ENCODE results near the gene ZNF138.

ZNF138 gene

GRCh38 chr7:64863969-64864368 is 69.7 kb downstream of the ZNF138 start:
- Mint-ChIP-seq H3K27ac (no peak overlapping the region), H3K27me3 (no peaks in the 10 kb centered on the region), H3K9me3 (peaks cover 5% of the 10 kb centered on the region), H3K4me3 (no peak overlapping the region), H3K4me1 (ENCODE audit: low read depth) (no peaks in the 10 kb centered on the region), H3K36me3 (ENCODE audit: low read depth) (no peaks in the 10 kb centered on the region)

- Mint-ChIP-seq H3K4me3 (no peak overlapping the region), H3K9me3 (peaks cover 5% of the 10 kb centered on the region), H3K27me3 (no peaks in the 10 kb centered on the region), H3K4me1 (ENCODE audit: low read depth) (no peaks in the 10 kb centered on the region), H3K27ac (no peak overlapping the region), H3K36me3 (ENCODE audit: low read depth) (no peaks in the 10 kb centered on the region)
Observed at GRCh38 chr7:64867863-64868440, 73.7 kb downstream of the ZNF138 start.

- Mint-ChIP-seq H3K27me3 (no peaks in the 10 kb centered on the region), H3K27ac (no peak overlapping the region), H3K4me3 (no peak overlapping the region), H3K36me3 (ENCODE audit: low read depth) (no peaks in the 10 kb centered on the region), H3K4me1 (ENCODE audit: low read depth) (no peaks in the 10 kb centered on the region), H3K9me3 (peaks cover 5% of the 10 kb centered on the region)
Observed at GRCh38 chr7:64868499-64868898, 74.3 kb downstream of the ZNF138 start.

GRCh38 chr7:64869121-64869725 is 75.0 kb downstream of the ZNF138 start:
- no peaks in the 10 kb centered on the region for H3K4me1 Mint-ChIP-seq (ENCODE audit: low read depth)
- H3K36me3 Mint-ChIP-seq (ENCODE audit: low read depth): no peaks in the 10 kb centered on the region
- no peak overlapping the region for H3K27ac Mint-ChIP-seq
- H3K27me3 Mint-ChIP-seq: peaks cover 3% of the 10 kb centered on the region
- no peak overlapping the region for H3K4me3 Mint-ChIP-seq
- peaks cover 5% of the 10 kb centered on the region for H3K9me3 Mint-ChIP-seq

- Mint-ChIP-seq H3K27me3 (peaks cover 3% of the 10 kb centered on the region), H3K9me3 (peaks cover 5% of the 10 kb centered on the region), H3K4me3 (no peak overlapping the region), H3K4me1 (ENCODE audit: low read depth) (no peaks in the 10 kb centered on the region), H3K27ac (no peak overlapping the region), H3K36me3 (ENCODE audit: low read depth) (no peaks in the 10 kb centered on the region)
Observed at GRCh38 chr7:64869912-64870562, 75.8 kb downstream of the ZNF138 start.

- no peak overlapping the region for H3K27ac Mint-ChIP-seq
- H3K4me1 Mint-ChIP-seq (ENCODE audit: low read depth): no peaks in the 10 kb centered on the region
- H3K4me3 Mint-ChIP-seq: no peak overlapping the region
- H3K36me3 Mint-ChIP-seq (ENCODE audit: low read depth): no peaks in the 10 kb centered on the region
- H3K9me3 Mint-ChIP-seq: peaks cover 5% of the 10 kb centered on the region
- peaks cover 9% of the 10 kb centered on the region for H3K27me3 Mint-ChIP-seq
Observed at GRCh38 chr7:64870656-64871055, 76.4 kb downstream of the ZNF138 start.

GRCh38 chr7:64871761-64872160 is 77.5 kb downstream of the ZNF138 start:
- peaks cover 5% of the 10 kb centered on the region for H3K9me3 Mint-ChIP-seq
- no peaks in the 10 kb centered on the region for H3K36me3 Mint-ChIP-seq (ENCODE audit: low read depth)
- no peak overlapping the region for H3K27ac Mint-ChIP-seq
- H3K27me3 Mint-ChIP-seq: peaks cover 17% of the 10 kb centered on the region
- no peak overlapping the region for H3K4me3 Mint-ChIP-seq
- no peaks in the 10 kb centered on the region for H3K4me1 Mint-ChIP-seq (ENCODE audit: low read depth)

GRCh38 chr7:64872351-64873154 is 78.3 kb downstream of the ZNF138 start:
- no peak overlapping the region for H3K4me3 Mint-ChIP-seq
- peaks cover 23% of the 10 kb centered on the region for H3K27me3 Mint-ChIP-seq
- H3K9me3 Mint-ChIP-seq: peaks cover 2% of the 10 kb centered on the region
- H3K27ac Mint-ChIP-seq: no peak overlapping the region
- peaks cover 6% of the 10 kb centered on the region for H3K4me1 Mint-ChIP-seq (ENCODE audit: low read depth)
- no peaks in the 10 kb centered on the region for H3K36me3 Mint-ChIP-seq (ENCODE audit: low read depth)

GRCh38 chr7:64873155-64873500 is 78.9 kb downstream of the ZNF138 start:
- Mint-ChIP-seq H3K27ac (no peak overlapping the region), H3K4me3 (no peak overlapping the region), H3K9me3 (no peaks in the 10 kb centered on the region), H3K27me3 (peaks cover 23% of the 10 kb centered on the region), H3K36me3 (ENCODE audit: low read depth) (no peaks in the 10 kb centered on the region), H3K4me1 (ENCODE audit: low read depth) (peaks cover 11% of the 10 kb centered on the region)

- Mint-ChIP-seq H3K36me3 (ENCODE audit: low read depth) (no peaks in the 10 kb centered on the region), H3K4me3 (no peak overlapping the region), H3K27ac (no peak overlapping the region)
Observed at GRCh38 chr7:64873517-64873916, 79.3 kb downstream of the ZNF138 start.

GRCh38 chr7:64874114-64874513 is 79.9 kb downstream of the ZNF138 start:
- Mint-ChIP-seq H3K27ac (no peak overlapping the region), H3K27me3 (peaks cover 23% of the 10 kb centered on the region), H3K9me3 (no peaks in the 10 kb centered on the region), H3K4me1 (ENCODE audit: low read depth) (peaks cover 11% of the 10 kb centered on the region), H3K4me3 (no peak overlapping the region), H3K36me3 (ENCODE audit: low read depth) (no peaks in the 10 kb centered on the region)

More at GRCh38 chr7:64873517-64873916, 79.3 kb downstream of the ZNF138 start:
- H3K4me1 Mint-ChIP-seq (ENCODE audit: low read depth): peaks cover 11% of the 10 kb centered on the region
- H3K27me3 Mint-ChIP-seq: peaks cover 23% of the 10 kb centered on the region
- no peaks in the 10 kb centered on the region for H3K9me3 Mint-ChIP-seq

GRCh38 chr7:64874562-64875250 is 80.5 kb downstream of the ZNF138 start:
- H3K4me3 Mint-ChIP-seq: no peak overlapping the region
- peaks cover 11% of the 10 kb centered on the region for H3K4me1 Mint-ChIP-seq (ENCODE audit: low read depth)
- H3K9me3 Mint-ChIP-seq: no peaks in the 10 kb centered on the region
- H3K27ac Mint-ChIP-seq: no peak overlapping the region
- no peaks in the 10 kb centered on the region for H3K36me3 Mint-ChIP-seq (ENCODE audit: low read depth)
- H3K27me3 Mint-ChIP-seq: peaks cover 23% of the 10 kb centered on the region

- H3K9me3 Mint-ChIP-seq: no peaks in the 10 kb centered on the region
Observed at GRCh38 chr7:64875258-64875657, 81.0 kb downstream of the ZNF138 start.

GRCh38 chr7:64875658-64876406 is 81.6 kb downstream of the ZNF138 start:
- H3K36me3 Mint-ChIP-seq (ENCODE audit: low read depth): no peaks in the 10 kb centered on the region
- H3K27me3 Mint-ChIP-seq: peaks cover 27% of the 10 kb centered on the region
- no peak overlapping the region for H3K27ac Mint-ChIP-seq
- H3K4me1 Mint-ChIP-seq (ENCODE audit: low read depth): peaks cover 11% of the 10 kb centered on the region
- no peak overlapping the region for H3K4me3 Mint-ChIP-seq
- H3K9me3 Mint-ChIP-seq: no peaks in the 10 kb centered on the region

More at GRCh38 chr7:64875258-64875657, 81.0 kb downstream of the ZNF138 start:
- Mint-ChIP-seq H3K27me3 (peaks cover 23% of the 10 kb centered on the region), H3K27ac (no peak overlapping the region), H3K4me3 (no peak overlapping the region), H3K36me3 (ENCODE audit: low read depth) (no peaks in the 10 kb centered on the region), H3K4me1 (ENCODE audit: low read depth) (peaks cover 11% of the 10 kb centered on the region)
